GM06990 (cell line): ENCODE data around the gene PLCB4.

Experiments used
- DNase-seq: peaks from one replicate; pipeline ENCODE4 v3.0.0-alpha.2; 2011; ENCODE audit not compliant: insufficient read length; ENCODE audit errors: extremely low read depth
- H3K27me3 ChIP-seq: replicated peaks from 2 replicates; pipeline ENCODE4 v1.6.0; 2011; ENCODE audit warnings: low read length; ENCODE audit not compliant: control insufficient read depth, insufficient read depth
- H3K36me3 ChIP-seq: 2 replicates; pipeline ENCODE4 v1.5.1; 2011; ENCODE audit warnings: low read length; ENCODE audit not compliant: control insufficient read depth, insufficient read depth
- H3K4me3 ChIP-seq: replicated peaks from 2 replicates; pipeline ENCODE4 v1.5.1; 2011; ENCODE audit warnings: low read depth, mild to moderate bottlenecking, control low read depth, low read length
- TF ChIP-seq, protein P1 (sequence below): IDR thresholded peaks from 2 replicates; pipeline ENCODE4 v1.5.1; 2011; ENCODE audit warnings: low read length, control low read depth, mild to moderate bottlenecking, inconsistent platforms; ENCODE audit not compliant: insufficient read depth, poor library complexity, severe bottlenecking

PLCB4 gene

DNA sequence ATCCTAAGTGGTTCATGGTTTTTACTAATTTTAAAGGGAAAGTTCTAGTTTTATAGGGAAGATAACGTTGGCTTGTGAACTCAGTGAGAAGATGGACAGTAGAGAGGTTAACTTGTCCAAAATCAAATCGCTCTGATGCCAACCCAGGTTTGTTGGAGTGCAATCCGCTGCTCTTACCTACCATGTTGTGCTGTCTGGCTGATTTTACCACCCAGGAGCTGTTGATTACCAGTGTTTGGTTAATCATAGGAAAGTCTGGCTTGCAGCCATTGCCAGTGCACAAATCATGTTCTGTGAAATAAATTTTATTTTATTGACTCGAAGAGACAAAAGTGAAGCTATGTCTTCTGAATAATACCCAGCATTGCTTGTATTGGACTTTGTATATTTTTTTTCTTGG lies 92.4 kb downstream of the PLCB4 start:
- no peak for DNase-seq
- TF ChIP-seq, protein P1, sequence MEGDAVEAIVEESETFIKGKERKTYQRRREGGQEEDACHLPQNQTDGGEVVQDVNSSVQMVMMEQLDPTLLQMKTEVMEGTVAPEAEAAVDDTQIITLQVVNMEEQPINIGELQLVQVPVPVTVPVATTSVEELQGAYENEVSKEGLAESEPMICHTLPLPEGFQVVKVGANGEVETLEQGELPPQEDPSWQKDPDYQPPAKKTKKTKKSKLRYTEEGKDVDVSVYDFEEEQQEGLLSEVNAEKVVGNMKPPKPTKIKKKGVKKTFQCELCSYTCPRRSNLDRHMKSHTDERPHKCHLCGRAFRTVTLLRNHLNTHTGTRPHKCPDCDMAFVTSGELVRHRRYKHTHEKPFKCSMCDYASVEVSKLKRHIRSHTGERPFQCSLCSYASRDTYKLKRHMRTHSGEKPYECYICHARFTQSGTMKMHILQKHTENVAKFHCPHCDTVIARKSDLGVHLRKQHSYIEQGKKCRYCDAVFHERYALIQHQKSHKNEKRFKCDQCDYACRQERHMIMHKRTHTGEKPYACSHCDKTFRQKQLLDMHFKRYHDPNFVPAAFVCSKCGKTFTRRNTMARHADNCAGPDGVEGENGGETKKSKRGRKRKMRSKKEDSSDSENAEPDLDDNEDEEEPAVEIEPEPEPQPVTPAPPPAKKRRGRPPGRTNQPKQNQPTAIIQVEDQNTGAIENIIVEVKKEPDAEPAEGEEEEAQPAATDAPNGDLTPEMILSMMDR, result no peak
- Histone ChIP-seq H3K36me3 (no peaks in the 10 kb centered on the region), H3K27me3 (no peaks in the 10 kb centered on the region), H3K4me3 (no peak overlapping the region)

DNA sequence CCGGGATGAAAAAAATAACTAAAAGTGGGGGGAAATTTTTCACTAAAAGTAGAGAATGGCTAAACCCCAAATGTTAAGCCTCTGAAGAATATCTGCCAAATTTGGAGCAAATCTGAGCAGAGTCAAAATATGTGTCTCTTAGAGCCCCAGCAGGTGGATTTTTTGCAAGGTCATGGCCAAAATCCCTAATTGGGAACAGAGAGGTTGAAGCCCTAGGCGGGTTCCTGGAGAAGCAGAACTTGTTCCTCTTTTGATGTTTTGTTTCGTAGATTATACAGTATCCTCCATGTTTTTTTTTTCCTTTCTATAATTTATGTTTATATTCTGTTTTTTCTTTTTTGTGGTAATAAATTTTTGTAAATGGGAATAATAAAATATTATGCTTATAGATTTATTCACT lies 94.4 kb downstream of the PLCB4 start:
- TF ChIP-seq, protein P1, result no peak
- H3K4me3 ChIP-seq, result no peak overlapping the region
- H3K36me3 ChIP-seq, result no peaks in the 10 kb centered on the region
- DNase-seq, result no peak
- no peaks in the 10 kb centered on the region for H3K27me3 ChIP-seq

DNA sequence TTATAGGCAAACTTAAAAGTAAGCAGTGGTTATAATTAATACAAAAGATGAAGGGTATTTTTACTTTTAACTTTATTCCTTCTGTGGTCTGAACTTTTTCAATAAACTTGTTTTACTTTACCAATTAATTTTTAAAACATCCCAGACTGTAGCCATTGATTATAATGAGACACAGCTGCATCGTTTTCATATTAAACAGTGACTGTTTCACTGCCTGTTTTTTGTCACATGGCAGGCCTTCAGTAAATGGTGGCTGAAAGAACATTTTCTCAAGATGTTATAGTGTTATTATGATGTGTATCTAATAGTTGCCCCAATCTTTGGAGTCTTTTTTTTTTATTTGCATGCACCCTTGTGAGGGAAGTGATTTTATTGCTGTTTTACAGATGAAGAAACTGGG lies 95.1 kb downstream of the PLCB4 start:
- Histone ChIP-seq H3K4me3 (no peak overlapping the region), H3K36me3 (no peaks in the 10 kb centered on the region), H3K27me3 (no peaks in the 10 kb centered on the region)
- TF ChIP-seq, protein P1, result no peak
- DNase-seq, result no peak

DNA sequence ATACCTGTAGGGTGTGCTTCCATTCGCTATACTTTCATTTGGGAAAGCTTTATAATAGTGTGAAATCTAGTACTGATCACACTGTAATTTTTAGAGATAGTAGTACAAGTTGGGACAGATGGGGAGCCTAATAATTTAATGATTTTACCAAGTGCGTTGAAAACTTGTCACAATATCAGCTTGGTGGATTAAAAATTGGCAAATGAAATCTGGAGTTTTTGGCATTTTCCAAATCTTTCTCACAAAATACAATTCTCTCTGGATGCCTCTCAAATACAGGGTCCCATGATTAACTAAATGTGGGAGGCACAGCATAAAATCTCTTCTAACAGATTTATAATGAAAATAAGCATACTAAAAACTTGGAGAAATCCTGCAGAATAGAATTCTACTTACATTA lies 96.4 kb downstream of the PLCB4 start:
- DNase-seq, result no peak
- no peaks in the 10 kb centered on the region for H3K27me3 ChIP-seq
- no peaks in the 10 kb centered on the region for H3K36me3 ChIP-seq
- TF ChIP-seq, protein P1, result no peak
- no peak overlapping the region for H3K4me3 ChIP-seq

DNA sequence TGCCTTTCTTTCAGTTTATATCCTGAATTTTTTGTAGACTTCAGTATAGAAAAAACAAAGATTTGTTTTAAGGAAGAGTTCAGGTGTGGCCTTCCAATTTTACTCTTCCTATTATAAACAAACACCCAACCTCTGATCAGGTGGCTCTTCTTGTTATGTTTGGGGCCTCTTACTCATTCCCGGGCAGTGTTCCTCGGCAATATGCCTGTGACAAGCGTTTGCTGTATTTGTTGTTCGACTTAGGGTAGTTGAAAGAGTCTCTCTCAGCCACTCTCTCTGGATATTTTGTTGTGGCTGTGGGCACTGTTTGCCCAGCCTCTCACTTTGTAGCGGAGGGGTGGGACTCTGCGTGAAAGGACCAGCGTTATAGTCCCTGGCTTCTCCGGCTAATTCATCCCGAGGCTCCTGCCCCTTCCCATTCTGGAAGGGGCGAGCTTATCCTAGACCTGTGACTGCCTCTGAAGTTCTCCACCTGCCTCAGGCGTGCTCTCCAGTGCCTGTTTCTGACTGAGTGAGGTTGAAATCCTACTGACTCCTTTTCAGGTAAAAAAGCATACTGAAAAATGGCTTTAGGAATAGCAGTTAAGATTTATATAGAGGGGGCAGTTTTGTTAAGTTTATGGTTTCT lies 97.4 kb downstream of the PLCB4 start:
- Histone ChIP-seq H3K27me3 (no peaks in the 10 kb centered on the region), H3K36me3 (no peaks in the 10 kb centered on the region), H3K4me3 (no peak overlapping the region)
- TF ChIP-seq, protein P1, result no peak
- no peak for DNase-seq

DNA sequence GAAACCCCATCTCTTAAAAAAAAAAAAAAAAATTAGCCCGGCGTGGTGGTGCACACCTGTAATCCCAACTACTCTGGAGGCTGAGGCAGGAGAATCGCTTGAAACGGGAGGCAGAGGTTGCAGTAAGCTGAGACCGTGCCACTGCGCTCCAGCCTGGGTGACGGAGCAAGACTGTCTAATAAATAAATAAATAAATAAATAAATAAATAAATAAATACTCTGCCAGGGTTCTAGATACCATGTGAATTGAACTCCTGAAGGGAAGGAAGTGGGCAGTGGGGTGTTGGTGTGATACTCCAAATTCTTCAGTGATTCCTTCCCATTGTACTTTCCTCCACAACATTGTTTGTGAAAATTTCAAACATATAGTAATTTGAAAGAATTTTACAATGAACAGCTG lies 100.5 kb downstream of the PLCB4 start:
- H3K4me3 ChIP-seq, result no peak overlapping the region
- no peaks in the 10 kb centered on the region for H3K36me3 ChIP-seq
- DNase-seq, result no peak
- TF ChIP-seq, protein P1, result no peak
- H3K27me3 ChIP-seq, result no peaks in the 10 kb centered on the region
